Stimulated activated CD4-positive, alpha-beta T cell treated with anti-CD3 and anti-CD28 coated beads, Interleukin-15, amount 100 ng/mL, for 24 hours (primary cell): ENCODE data around the gene B3GNT3.

Experiments used
- DNase-seq: peaks from one replicate; pipeline ENCODE4 v3.0.0-alpha.2; 2020

B3GNT3 gene

GRCh38 chr19:17836530-17836929 is 41.6 kb downstream of the B3GNT3 start:
- no peak for DNase-seq

- no peak for DNase-seq
Measured at GRCh38 chr19:17837972-17838371, 43.0 kb downstream of the B3GNT3 start.

GRCh38 chr19:17840019-17840418 is 45.1 kb downstream of the B3GNT3 start:
- DNase-seq = no peak

- no peak for DNase-seq
Measured at GRCh38 chr19:17841371-17841809, 46.5 kb downstream of the B3GNT3 start.

GRCh38 chr19:17841810-17842662 is 47.1 kb downstream of the B3GNT3 start:
- peak; percentile 84 for DNase-seq

GRCh38 chr19:17842663-17843291 is 47.8 kb downstream of the B3GNT3 start:
- DNase-seq = no peak

- DNase-seq = no peak
Measured at GRCh38 chr19:17843292-17843827, 48.4 kb downstream of the B3GNT3 start.

- DNase-seq = no peak
Measured at GRCh38 chr19:17843908-17844490, 49.1 kb downstream of the B3GNT3 start.

GRCh38 chr19:17846146-17846545 is 51.2 kb downstream of the B3GNT3 start:
- DNase-seq = peak; percentile 45

- DNase-seq = peak; percentile 93
Measured at GRCh38 chr19:17847538-17848366, 52.8 kb downstream of the B3GNT3 start, which contains the start of gene JAK3. Gene JAK3, minus strand, starts transcription at chr19:17847982. Its CDS starts 3,565 bp downstream, at chr19:17844417.

GRCh38 chr19:17848595-17849292 is 53.8 kb downstream of the B3GNT3 start:
- DNase-seq = no peak

- DNase-seq = no peak
Measured at GRCh38 chr19:17854061-17854460, 59.1 kb downstream of the B3GNT3 start.

- peak; percentile 93 for DNase-seq
Measured at GRCh38 chr19:17855280-17856152, 60.6 kb downstream of the B3GNT3 start.

GRCh38 chr19:17859533-17860330 is 64.8 kb downstream of the B3GNT3 start, which contains the start of gene RPL18A:
Gene RPL18A, plus strand, starts transcription at chr19:17859910. Its CDS starts 47 bp downstream, at chr19:17859957.
- DNase-seq = peak; percentile 99

GRCh38 chr19:17860331-17860992 is 65.5 kb downstream of the B3GNT3 start:
- no peak for DNase-seq

- DNase-seq = no peak
Measured at GRCh38 chr19:17860993-17861360, 66.0 kb downstream of the B3GNT3 start.

- no peak for DNase-seq
Measured at GRCh38 chr19:17861542-17862402, 66.8 kb downstream of the B3GNT3 start.
